ENCODE measurements around the gene ME1.

ME1 gene

GRCh38 chr6:83430611-83431544 lies at the start of gene ME1:
Gene ME1 (minus strand): TSS chr6:83431051. CDS start chr6:83430954, 97 bp downstream.
- peak within 1 kb of the TSS; percentile 91 for H3K4me2 ChIP-seq (ENCODE audit: low read depth, low read length)
- no peaks in the 10 kb centered on the region for H3K27me3 ChIP-seq (replicated peaks; ENCODE audit: insufficient read depth, low read length)
- peak within 1 kb of the TSS; percentile 39 for H3K27ac ChIP-seq (ENCODE audit: low read length)
- peak within 1 kb of the TSS; percentile 71 for H3K9ac ChIP-seq (ENCODE audit: low read length)
- H3K79me2 ChIP-seq (ENCODE audit: low read length), result peaks cover 25% of the 10 kb centered on the region
- DNase-seq, result peak; percentile 81
- H3K4me1 ChIP-seq (ENCODE audit: low read length), result peaks cover 14% of the 10 kb centered on the region
- H3F3A ChIP-seq (ENCODE audit: insufficient read depth, low read length), result peaks cover 18% of the 10 kb centered on the region; the same call in 1 of the 2 replicates
- no peaks in the 10 kb centered on the region for H3K9me3 ChIP-seq (replicated peaks; ENCODE audit: insufficient read depth, low read length)
- peak within 1 kb of the TSS; percentile 88 for H2AFZ ChIP-seq (ENCODE audit: low read length)
- no peaks in the 10 kb centered on the region for H3K36me3 ChIP-seq (replicated peaks; ENCODE audit: insufficient read depth, low read length)
- TF ChIP-seq EZH2phosphoT487 (IDR thresholded peaks at IDR 0.05; ENCODE audit: low read length) (no peak), CTCF (IDR thresholded peaks at IDR 0.05; ENCODE audit: low read length) (no peak), EZH2 (optimal IDR thresholded peaks at IDR 0.05; ENCODE audit: low read depth, low read length) (no peak)
- H3K9me2 ChIP-seq (replicated peaks; ENCODE audit: insufficient read depth, low read length), result no peaks in the 10 kb centered on the region
- peak within 1 kb of the TSS; percentile 93 for H3K4me3 ChIP-seq (ENCODE audit: low read length)
- H4K20me1 ChIP-seq (ENCODE audit: insufficient read depth, low read length), result no peaks in the 10 kb centered on the region

- DNase-seq, result no peak
- Histone ChIP-seq H3K9me2 (replicated peaks; ENCODE audit: insufficient read depth, low read length) (no peaks in the 10 kb centered on the region), H3K9me3 (replicated peaks; ENCODE audit: insufficient read depth, low read length) (no peaks in the 10 kb centered on the region), H3F3A (ENCODE audit: insufficient read depth, low read length) (no peaks in the 10 kb centered on the region), H4K20me1 (ENCODE audit: insufficient read depth, low read length) (no peaks in the 10 kb centered on the region), H3K4me3 (ENCODE audit: low read length) (no peak overlapping the region), H3K27ac (ENCODE audit: low read length) (no peak overlapping the region), H3K36me3 (replicated peaks; ENCODE audit: insufficient read depth, low read length) (no peaks in the 10 kb centered on the region), H3K9ac (ENCODE audit: low read length) (no peak overlapping the region), H2AFZ (ENCODE audit: low read length) (no peak overlapping the region), H3K27me3 (replicated peaks; ENCODE audit: insufficient read depth, low read length) (no peaks in the 10 kb centered on the region), H3K4me1 (ENCODE audit: low read length) (no peaks in the 10 kb centered on the region), H3K4me2 (ENCODE audit: low read depth, low read length) (no peak overlapping the region), H3K79me2 (ENCODE audit: low read length) (no peaks in the 10 kb centered on the region)
- TF ChIP-seq CTCF (IDR thresholded peaks at IDR 0.05; ENCODE audit: low read length) (no peak), EZH2phosphoT487 (IDR thresholded peaks at IDR 0.05; ENCODE audit: low read length) (no peak), EZH2 (optimal IDR thresholded peaks at IDR 0.05; ENCODE audit: low read depth, low read length) (no peak)
Observed at GRCh38 chr6:83480470-83480869, 49.6 kb upstream of the ME1 start.

GRCh38 chr6:83479389-83479788 lies 48.5 kb upstream of the ME1 start:
- Histone ChIP-seq H3F3A (ENCODE audit: insufficient read depth, low read length) (no peaks in the 10 kb centered on the region), H3K36me3 (replicated peaks; ENCODE audit: insufficient read depth, low read length) (no peaks in the 10 kb centered on the region), H3K9me3 (replicated peaks; ENCODE audit: insufficient read depth, low read length) (no peaks in the 10 kb centered on the region), H3K4me2 (ENCODE audit: low read depth, low read length) (no peak overlapping the region), H3K4me1 (ENCODE audit: low read length) (no peaks in the 10 kb centered on the region), H3K4me3 (ENCODE audit: low read length) (no peak overlapping the region), H2AFZ (ENCODE audit: low read length) (no peak overlapping the region), H3K9ac (ENCODE audit: low read length) (no peak overlapping the region), H3K27me3 (replicated peaks; ENCODE audit: insufficient read depth, low read length) (no peaks in the 10 kb centered on the region), H3K27ac (ENCODE audit: low read length) (no peak overlapping the region), H3K79me2 (ENCODE audit: low read length) (no peaks in the 10 kb centered on the region), H3K9me2 (replicated peaks; ENCODE audit: insufficient read depth, low read length) (no peaks in the 10 kb centered on the region), H4K20me1 (ENCODE audit: insufficient read depth, low read length) (no peaks in the 10 kb centered on the region)
- no peak for DNase-seq
- no peak for TF ChIP-seq EZH2phosphoT487 (IDR thresholded peaks at IDR 0.05; ENCODE audit: low read length)
- TF ChIP-seq CTCF (IDR thresholded peaks at IDR 0.05; ENCODE audit: low read length), result no peak
- TF ChIP-seq EZH2 (optimal IDR thresholded peaks at IDR 0.05; ENCODE audit: low read depth, low read length), result no peak
